Measurements from ENCODE around the gene MACROD2. TPM values are rescaled to one million over a fixed set of nuclear protein-coding genes. Genes with fewer than 3 reads are reported as not detected.

The MACROD2 gene
- total and polyA plus RNA-seq, 2 experiments from 2014 or later, result 2.8 to 4.3 TPM

- TF ChIP-seq ZNF331 (CRISPR knock-in tag; IDR thresholded peaks at IDR 0.05; ENCODE audit: low read depth), result no peak
- TF ChIP-seq STAT1 (IDR thresholded peaks at IDR 0.05; ENCODE audit: unreplicated experiment), result no peak
- no peak for TF ChIP-seq ZNF114 (CRISPR knock-in tag; IDR thresholded peaks at IDR 0.05)
Measured at GRCh38 chr20:14724036-14724435, 728.7 kb downstream of the MACROD2 start (continued).

GRCh38 chr20:14724468-14724867 lies 729.2 kb downstream of the MACROD2 start:
- Histone ChIP-seq H3K9me2 (ENCODE audit: insufficient read depth) (no peaks in the 10 kb centered on the region; the same call in 1 of the 2 replicates), H4K20me1 (replicated peaks; ENCODE audit: insufficient read depth) (no peaks in the 10 kb centered on the region), H3F3A (replicated peaks; ENCODE audit: low read depth) (no peaks in the 10 kb centered on the region), H3K36me3 (ENCODE audit: insufficient read depth) (no peaks in the 10 kb centered on the region), H3K4me1 (ENCODE audit: insufficient read depth) (no peaks in the 10 kb centered on the region), H3K27ac (ENCODE audit: low read depth) (no peak overlapping the region), H3K27me3 (ENCODE audit: insufficient read depth) (no peaks in the 10 kb centered on the region), H3K4me2 (no peak overlapping the region), H2AFZ (no peak overlapping the region), H3K4me3 (no peak overlapping the region), H3K79me2 (replicated peaks; ENCODE audit: insufficient read depth) (no peaks in the 10 kb centered on the region)
- Mint-ChIP-seq H3K36me3 (ENCODE audit: low read depth) (no peaks in the 10 kb centered on the region), H3K9me3 (no peaks in the 10 kb centered on the region), H3K27me3 (ENCODE audit: insufficient read depth, low read depth, poor library complexity) (no peaks in the 10 kb centered on the region), H3K4me1 (no peaks in the 10 kb centered on the region), H3K27ac (no peak overlapping the region; the same call in 1 of the 2 replicates), H3K4me3 (no peak overlapping the region)
- DNase-seq (ENCODE audit: low spot score) (no peak), ATAC-seq (no peak)
- TF ChIP-seq CTCF (conservative IDR thresholded peaks at IDR 0.05; ENCODE audit: low read depth in 2 of 2) (no peak), ZNF114 (CRISPR knock-in tag; IDR thresholded peaks at IDR 0.05) (no peak), EZH2phosphoT487 (IDR thresholded peaks at IDR 0.05; ENCODE audit: unreplicated experiment) (no peak), JUNB (IDR thresholded peaks at IDR 0.05; ENCODE audit: unreplicated experiment) (no peak), EZH2 (IDR thresholded peaks at IDR 0.05; ENCODE audit: low read depth, unreplicated experiment) (no peak), ZNF331 (CRISPR knock-in tag; IDR thresholded peaks at IDR 0.05; ENCODE audit: low read depth) (no peak), POLR2AphosphoS5 (IDR thresholded peaks at IDR 0.05; ENCODE audit: low read depth) (no peak)

GRCh38 chr20:14726591-14726990 lies 731.3 kb downstream of the MACROD2 start:
- Histone ChIP-seq H3F3A (replicated peaks; ENCODE audit: low read depth) (no peaks in the 10 kb centered on the region), H3K9me2 (ENCODE audit: insufficient read depth) (no peaks in the 10 kb centered on the region; the same call in 1 of the 2 replicates), H3K36me3 (ENCODE audit: insufficient read depth) (no peaks in the 10 kb centered on the region), H3K4me2 (no peak overlapping the region), H3K4me1 (ENCODE audit: insufficient read depth) (no peaks in the 10 kb centered on the region), H4K20me1 (replicated peaks; ENCODE audit: insufficient read depth) (no peaks in the 10 kb centered on the region), H2AFZ (no peak overlapping the region), H3K79me2 (replicated peaks; ENCODE audit: insufficient read depth) (no peaks in the 10 kb centered on the region), H3K4me3 (no peak overlapping the region), H3K27ac (ENCODE audit: low read depth) (no peak overlapping the region), H3K27me3 (ENCODE audit: insufficient read depth) (no peaks in the 10 kb centered on the region)
- Mint-ChIP-seq H3K27ac (no peak overlapping the region), H3K27me3 (ENCODE audit: insufficient read depth, low read depth, poor library complexity) (no peaks in the 10 kb centered on the region), H3K4me1 (peaks cover 5% of the 10 kb centered on the region), H3K4me3 (no peak overlapping the region), H3K36me3 (ENCODE audit: low read depth) (no peaks in the 10 kb centered on the region), H3K9me3 (no peaks in the 10 kb centered on the region)
- DNase-seq (ENCODE audit: low spot score) (no peak), ATAC-seq (no peak)
- TF ChIP-seq JUNB (IDR thresholded peaks at IDR 0.05; ENCODE audit: unreplicated experiment), result no peak
- no peak for TF ChIP-seq EZH2phosphoT487 (IDR thresholded peaks at IDR 0.05; ENCODE audit: unreplicated experiment)
- TF ChIP-seq ZNF114 (CRISPR knock-in tag; IDR thresholded peaks at IDR 0.05), result no peak
- no peak for TF ChIP-seq EZH2 (IDR thresholded peaks at IDR 0.05; ENCODE audit: low read depth, unreplicated experiment)
- TF ChIP-seq REST (IDR thresholded peaks at IDR 0.05; ENCODE audit: unreplicated experiment), result no peak
- no peak for TF ChIP-seq NANOG (IDR thresholded peaks at IDR 0.05; ENCODE audit: borderline replicate concordance)
- no peak for TF ChIP-seq CTCF (conservative IDR thresholded peaks at IDR 0.05; ENCODE audit: low read depth in 2 of 2)
- TF ChIP-seq ZNF331 (CRISPR knock-in tag; IDR thresholded peaks at IDR 0.05; ENCODE audit: low read depth), result no peak
- no peak for TF ChIP-seq CREB1 (CRISPR knock-in tag; IDR thresholded peaks at IDR 0.05; ENCODE audit: low read depth)
- TF ChIP-seq ETS1 (IDR thresholded peaks at IDR 0.05), result no peak

All from GM23338 (cell line).